Aortic smooth muscle cell (primary cell): ENCODE data around the gene FBXO7. TPM values are rescaled to one million over a fixed set of nuclear protein-coding genes. Genes with fewer than 3 reads are reported as not detected.

ENCODE experiments used
- total RNA-seq: library from RNA; depleted of rRNA; stranded (reverse); fragments of >200 nt; gene quantifications from 2 replicates; pipeline ENCODE4 v1.2.3, GENCODE V29; 2014

Gene FBXO7
- total RNA-seq, result 45.7 and 51.5 TPM in 2 replicates

DNA sequence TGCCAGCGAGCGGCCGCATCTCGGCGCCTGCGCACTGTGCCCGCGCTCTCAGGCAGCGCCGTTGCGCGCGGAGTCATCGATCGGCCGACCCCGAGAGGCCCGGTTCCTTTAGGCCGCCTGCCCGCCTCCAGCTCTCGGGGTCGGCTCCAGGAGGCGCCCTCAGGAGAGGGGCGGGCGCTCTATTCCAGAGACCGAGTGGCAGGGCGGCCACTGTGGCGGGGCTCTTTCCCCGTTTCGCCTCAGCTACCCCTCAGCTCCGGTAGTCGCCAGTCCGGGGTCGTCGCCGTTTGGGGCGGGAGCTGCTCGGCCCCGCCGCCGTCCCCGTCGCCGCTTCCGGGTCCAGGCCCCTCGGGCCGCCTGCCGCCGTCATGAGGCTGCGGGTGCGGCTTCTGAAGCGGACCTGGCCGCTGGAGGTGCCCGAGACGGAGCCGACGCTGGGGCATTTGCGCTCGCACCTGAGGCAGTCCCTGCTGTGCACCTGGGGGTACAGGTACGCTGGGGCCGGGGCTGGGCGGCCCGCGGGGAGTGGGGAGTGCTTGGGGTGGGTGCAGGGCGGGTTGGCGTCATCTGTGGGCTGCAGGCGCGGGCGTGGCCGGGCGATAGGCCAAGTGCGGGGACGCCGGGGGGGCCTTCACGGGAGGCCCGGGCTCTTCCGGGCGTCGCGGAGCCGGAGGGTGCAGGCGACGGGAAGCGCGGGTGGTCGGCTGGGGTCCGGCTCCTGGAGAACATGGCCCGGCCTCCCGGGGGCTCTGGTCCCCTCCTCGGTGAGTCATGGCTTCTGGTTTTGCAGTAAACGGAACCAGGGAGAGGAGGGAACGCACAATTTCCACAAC, at the start of gene FBXO7:
FBXO7 (plus strand) TSS at position 177 of the 833 bp plus-strand sequence; CDS start at position 369, 192 bp downstream.

Other genes with a start within 250 kb of the FBXO7 start
- 0.13 and 0.31 TPM in 2 replicates for gene SLC5A4, start 219.5 kb upstream of the FBXO7 start, total RNA-seq
- not detected in 2 replicates for gene RFPL3, start 116.9 kb upstream of the FBXO7 start, total RNA-seq
- gene RTCB, start 62.6 kb upstream of the FBXO7 start, total RNA-seq, result 101 and 119 TPM in 2 replicates
- not detected in 2 replicates for gene BPIFC, start 10.4 kb upstream of the FBXO7 start, total RNA-seq